ENCODE data around the gene KIFC3. TPM values are rescaled to one million over a fixed set of nuclear protein-coding genes. Genes with fewer than 3 reads are reported as not detected.

Gene KIFC3
- total and polyA plus RNA-seq, 2 of the 8 experiments (the other 6 are each of a cell fraction or from before 2014, with no cell fraction given): 2.1 to 7.1 TPM

DNA sequence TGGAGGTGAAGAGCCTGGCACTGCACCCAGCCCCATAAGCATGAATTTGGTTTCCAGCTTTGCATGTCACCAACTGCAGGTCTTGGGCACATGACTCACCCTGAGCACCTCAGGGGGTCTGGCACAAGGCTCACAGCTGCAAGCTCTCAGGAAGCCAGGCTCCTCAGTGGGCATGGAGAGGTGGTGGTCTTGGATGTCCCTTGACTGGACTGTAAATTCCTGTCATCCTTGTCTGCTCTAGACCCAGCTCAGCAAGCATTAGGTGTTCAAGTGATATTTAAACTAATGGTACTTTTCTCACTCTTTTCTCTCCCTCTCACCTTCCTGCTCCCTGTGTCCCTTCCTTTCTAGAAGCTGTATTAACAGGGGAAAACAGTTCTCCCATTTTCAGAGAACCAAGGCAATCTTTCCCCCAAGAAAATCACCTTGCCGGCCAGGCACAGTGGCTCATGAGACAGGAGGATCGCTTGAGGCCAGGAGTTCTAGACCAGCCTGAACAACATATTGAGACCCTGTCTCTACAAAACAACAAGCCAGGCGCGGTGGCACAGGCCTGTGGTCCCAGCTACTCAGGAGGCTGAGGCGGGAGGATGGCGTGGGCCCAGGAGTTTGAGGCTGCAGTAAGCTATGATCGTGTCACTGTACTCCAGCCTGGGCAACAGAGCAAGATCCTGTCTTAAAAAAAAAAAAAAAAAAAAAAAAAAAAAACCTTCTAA is 5.1 kb upstream of the KIFC3 start:
- Histone ChIP-seq H2AK5ac (ENCODE audit: low read depth, low read length) (no peak overlapping the region), H3K23ac (ENCODE audit: insufficient read length) (no peak overlapping the region), H2AFZ (ENCODE audit: low read length) (no peak overlapping the region), H2BK5ac (ENCODE audit: low read depth, low read length) (no peak overlapping the region), H3K4me2 (ENCODE audit: insufficient read depth in 1 of 2, low read depth in 2 of 2, low read length in 2 of 2) (no peak overlapping the region), H3K9ac (replicated peaks in 1 of 4; ENCODE audit: extremely low read depth in 1 of 4, low read depth in 3 of 4, low read length in 3 of 4) (no peak overlapping the region), H4K5ac (ENCODE audit: insufficient read length, low read depth, low read length) (no peak overlapping the region), H3K14ac (ENCODE audit: insufficient read length) (no peak overlapping the region), H3K56ac (replicated peaks; ENCODE audit: insufficient read length, low read depth, low read length) (no peak overlapping the region), H3K4ac (replicated peaks; ENCODE audit: insufficient read length, low read depth, low read length) (no peak overlapping the region), H3K23me2 (ENCODE audit: low read depth, low read length) (peaks cover 6% of the 10 kb centered on the region), H3K27me3 (replicated peaks in 1 of 4; ENCODE audit: control insufficient read depth in 3 of 4, extremely low read depth in 1 of 4, insufficient read depth in 3 of 4, low read length in 3 of 4) (peaks cover 0 to 4% (median 3%) of the 10 kb centered on the region in 4 experiments; a peak in 2 of 7 replicates), H4K8ac (ENCODE audit: extremely low read depth, insufficient read depth, low read length) (peak overlapping the region; percentile 6; the same call in 1 of the 2 replicates), H4K20me1 (replicated peaks in 1 of 2; ENCODE audit: control insufficient read depth in 1 of 2, insufficient read depth in 2 of 2, low read length in 2 of 2) (no peaks in the 10 kb centered on the region), H3K36me3 (ENCODE audit: control insufficient read depth in 2 of 4, insufficient read depth in 4 of 4, low read length in 3 of 4) (no peaks in the 10 kb centered on the region), H3K4me3 (ENCODE audit: extremely low read depth in 1 of 4, insufficient read depth in 2 of 4, low read depth in 3 of 4, low read length in 4 of 4) (no peak overlapping the region), H3K4me1 (replicated peaks in 1 of 4; ENCODE audit: control insufficient read depth in 3 of 4, insufficient read depth in 4 of 4, low read length in 3 of 4) (peaks cover 8 to 25% (median 17%) of the 10 kb centered on the region in 4 experiments), H3K79me2 (ENCODE audit: control insufficient read depth in 1 of 2, insufficient read depth in 2 of 2, low read length in 2 of 2) (no peaks in the 10 kb centered on the region), H3K18ac (ENCODE audit: extremely low read depth, low read length) (no peak overlapping the region), H3K27ac (ENCODE audit: low read depth, low read length) (no peak overlapping the region), H4K91ac (replicated peaks; ENCODE audit: insufficient read length, low read length) (no peak overlapping the region), H2BK20ac (ENCODE audit: low read length) (0 out of 2 replicates have a peak overlapping the region, but pooled peaks have one; percentile 86), H3K79me1 (ENCODE audit: low read depth, low read length) (no peaks in the 10 kb centered on the region), H2BK15ac (ENCODE audit: low read length) (0 out of 2 replicates have a peak overlapping the region, but pooled peaks have one; percentile 72), H2BK12ac (ENCODE audit: low read depth, low read length) (peak overlapping the region; percentile 84), H2BK120ac (replicated peaks; ENCODE audit: low read depth, low read length) (no peak overlapping the region), H3K9me3 (ENCODE audit: insufficient read depth in 2 of 2, low read depth in 1 of 2, low read length in 1 of 2) (no peaks in the 10 kb centered on the region)
- no peak for DNase-seq (ENCODE audit: low read depth in 1 of 2, low spot score in 2 of 2)
- no peak for FAIRE-seq
- ChIA-PET POLR2A (ENCODE audit: partially characterized antibody) (interaction anchor here (0.6 kb wide), 1 partner anchor 1340 kb away, joined by 5 read pairs; no protein-coding TSS in a partner anchor), CTCF (ENCODE audit: partially characterized antibody) (interaction anchor here (0.6 to 3.5 kb wide), 7 partner anchors 8 to 258 kb away, joined by 3 to 13 read pairs (median 4); no protein-coding TSS in a partner anchor)
- TF ChIP-seq ZNF274 (IDR thresholded peaks at IDR 0.05; ENCODE audit: borderline replicate concordance, extremely low read depth, low read length): no peak
- no peak for TF ChIP-seq SUZ12 (IDR thresholded peaks at IDR 0.05; ENCODE audit: low read length)
- TF ChIP-seq RFX5 (IDR thresholded peaks at IDR 0.05; ENCODE audit: borderline replicate concordance, low read depth, low read length): no peak
- TF ChIP-seq NANOG (IDR thresholded peaks at IDR 0.05; ENCODE audit: insufficient read depth, low read depth, low read length, poor library complexity, severe bottlenecking): no peak
- TF ChIP-seq TAF1 (IDR thresholded peaks at IDR 0.05; ENCODE audit: low read depth, low read length): no peak
- no peak for TF ChIP-seq SIX5 (IDR thresholded peaks at IDR 0.05; ENCODE audit: low read depth, low read length)
- no peak for TF ChIP-seq SIN3A (conservative IDR thresholded peaks at IDR 0.05 in 1 of 2, IDR thresholded peaks at IDR 0.05 in 1 of 2; ENCODE audit: low read depth in 1 of 2, low read length in 2 of 2)
- no peak for TF ChIP-seq YY1 (IDR thresholded peaks at IDR 0.05; ENCODE audit: low read depth, low read length)
- TF ChIP-seq ASH2L (IDR thresholded peaks at IDR 0.05; ENCODE audit: low read length): no peak
- TF ChIP-seq, protein P1, sequence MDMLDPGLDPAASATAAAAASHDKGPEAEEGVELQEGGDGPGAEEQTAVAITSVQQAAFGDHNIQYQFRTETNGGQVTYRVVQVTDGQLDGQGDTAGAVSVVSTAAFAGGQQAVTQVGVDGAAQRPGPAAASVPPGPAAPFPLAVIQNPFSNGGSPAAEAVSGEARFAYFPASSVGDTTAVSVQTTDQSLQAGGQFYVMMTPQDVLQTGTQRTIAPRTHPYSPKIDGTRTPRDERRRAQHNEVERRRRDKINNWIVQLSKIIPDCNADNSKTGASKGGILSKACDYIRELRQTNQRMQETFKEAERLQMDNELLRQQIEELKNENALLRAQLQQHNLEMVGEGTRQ (IDR thresholded peaks at IDR 0.05; ENCODE audit: low read length): no peak
- 77% methylated on average over 6 of the region's 7 CpGs; no CpG with 5 or more reads in 1 of the 2 experiments for WGBS, 2 experiments (ENCODE audit: extremely low coverage in 1 of 2, insufficient coverage in 1 of 2, insufficient read length in 1 of 2, insufficient replicate concordance in 2 of 2, low coverage in 1 of 2, low lambda C conversion rate in 2 of 2, missing lambda C conversion rate in 1 of 2)
